Mesothelial cell of epicardium (in vitro differentiated cells): ENCODE results near the gene SRPK3. TPM values are rescaled to one million over a fixed set of nuclear protein-coding genes. Genes with fewer than 3 reads are reported as not detected.

ENCODE experiments used
- DNase-seq, 2 experiments: peaks; one replicate each; pipeline ENCODE4 v3.0.0; 2021; ENCODE audit warnings: low spot score in 2 of 2; ENCODE audit not compliant: unreplicated experiment in 2 of 2
- H3K27ac Mint-ChIP-seq: 2 replicates; pipeline ENCODE4 v1.8.0; 2021; ENCODE audit warnings: mixed read lengths
- H3K27me3 Mint-ChIP-seq: 2 replicates; pipeline ENCODE4 v1.8.0; 2021; ENCODE audit warnings: low read depth, mixed read lengths
- H3K36me3 Mint-ChIP-seq: 2 replicates; pipeline ENCODE4 v1.8.0; 2021; ENCODE audit warnings: mixed read lengths
- H3K4me1 Mint-ChIP-seq: 2 replicates; pipeline ENCODE4 v1.8.0; 2021; ENCODE audit warnings: mixed read lengths
- H3K4me3 Mint-ChIP-seq: 2 replicates; pipeline ENCODE4 v1.8.0; 2021; ENCODE audit warnings: mild to moderate bottlenecking, moderate library complexity, mixed read lengths
- H3K9me3 Mint-ChIP-seq: 2 replicates; pipeline ENCODE4 v1.8.0; 2021; ENCODE audit warnings: mixed read lengths
- total RNA-seq: library from RNA; stranded (reverse); gene quantifications from 3 replicates; pipeline ENCODE4 v1.2.1, GENCODE V29; 2021
- TF ChIP-seq, protein P1 (sequence below): fragments of 200-600 bp; sonication (generic); IDR thresholded peaks from one replicate; pipeline ENCODE4 v1.5.0; 2021; ENCODE audit warnings: antibody characterized with exemption; ENCODE audit not compliant: unreplicated experiment

The SRPK3 gene
- total RNA-seq, 1 donor from 2014 or later: not detected

- Mint-ChIP-seq H3K9me3 (no peaks in the 10 kb centered on the region), H3K27me3 (no peaks in the 10 kb centered on the region), H3K4me1 (no peaks in the 10 kb centered on the region), H3K27ac (no peak overlapping the region), H3K4me3 (no peak overlapping the region), H3K36me3 (no peaks in the 10 kb centered on the region)
- no peak for DNase-seq
- TF ChIP-seq, protein P1, sequence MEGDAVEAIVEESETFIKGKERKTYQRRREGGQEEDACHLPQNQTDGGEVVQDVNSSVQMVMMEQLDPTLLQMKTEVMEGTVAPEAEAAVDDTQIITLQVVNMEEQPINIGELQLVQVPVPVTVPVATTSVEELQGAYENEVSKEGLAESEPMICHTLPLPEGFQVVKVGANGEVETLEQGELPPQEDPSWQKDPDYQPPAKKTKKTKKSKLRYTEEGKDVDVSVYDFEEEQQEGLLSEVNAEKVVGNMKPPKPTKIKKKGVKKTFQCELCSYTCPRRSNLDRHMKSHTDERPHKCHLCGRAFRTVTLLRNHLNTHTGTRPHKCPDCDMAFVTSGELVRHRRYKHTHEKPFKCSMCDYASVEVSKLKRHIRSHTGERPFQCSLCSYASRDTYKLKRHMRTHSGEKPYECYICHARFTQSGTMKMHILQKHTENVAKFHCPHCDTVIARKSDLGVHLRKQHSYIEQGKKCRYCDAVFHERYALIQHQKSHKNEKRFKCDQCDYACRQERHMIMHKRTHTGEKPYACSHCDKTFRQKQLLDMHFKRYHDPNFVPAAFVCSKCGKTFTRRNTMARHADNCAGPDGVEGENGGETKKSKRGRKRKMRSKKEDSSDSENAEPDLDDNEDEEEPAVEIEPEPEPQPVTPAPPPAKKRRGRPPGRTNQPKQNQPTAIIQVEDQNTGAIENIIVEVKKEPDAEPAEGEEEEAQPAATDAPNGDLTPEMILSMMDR: no peak
Measured at GRCh38 chrX:153778181-153778580, 2.7 kb upstream of the SRPK3 start.

DNA sequence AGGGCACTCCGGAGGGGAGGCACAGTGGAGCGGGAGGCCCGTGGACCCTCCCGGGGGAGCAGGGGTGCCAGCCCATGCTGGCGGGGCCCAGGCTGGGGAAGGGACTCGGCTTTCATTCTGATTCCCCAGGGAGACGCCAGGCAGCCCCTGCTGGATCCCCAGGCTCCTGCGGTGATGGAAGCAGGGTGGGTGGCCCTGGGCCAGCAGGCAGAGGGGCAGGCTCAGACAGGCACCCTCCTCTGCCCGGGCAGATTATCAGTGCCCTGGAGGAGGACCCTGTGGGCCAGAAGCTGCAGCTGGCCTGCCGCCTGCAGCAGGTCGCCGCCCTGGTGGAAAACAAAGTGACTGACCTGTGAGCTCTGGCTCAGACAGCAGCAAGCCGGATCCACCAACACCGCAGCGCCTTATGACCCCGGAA lies 2.1 kb upstream of the SRPK3 start:
- H3K9me3 Mint-ChIP-seq: no peaks in the 10 kb centered on the region
- no peaks in the 10 kb centered on the region for H3K36me3 Mint-ChIP-seq
- no peak overlapping the region for H3K4me3 Mint-ChIP-seq
- H3K27ac Mint-ChIP-seq: no peak overlapping the region
- no peaks in the 10 kb centered on the region for H3K27me3 Mint-ChIP-seq
- TF ChIP-seq, protein P1: peak; percentile 36
- DNase-seq: no peak
- H3K4me1 Mint-ChIP-seq: no peaks in the 10 kb centered on the region

GRCh38 chrX:153779891-153780677 lies 757 bp upstream of the SRPK3 start:
- Mint-ChIP-seq H3K27me3 (no peaks in the 10 kb centered on the region), H3K4me3 (no peak overlapping the region), H3K4me1 (no peaks in the 10 kb centered on the region), H3K27ac (no peak overlapping the region), H3K9me3 (no peaks in the 10 kb centered on the region), H3K36me3 (no peaks in the 10 kb centered on the region)
- TF ChIP-seq, protein P1: no peak
- no peak for DNase-seq

DNA sequence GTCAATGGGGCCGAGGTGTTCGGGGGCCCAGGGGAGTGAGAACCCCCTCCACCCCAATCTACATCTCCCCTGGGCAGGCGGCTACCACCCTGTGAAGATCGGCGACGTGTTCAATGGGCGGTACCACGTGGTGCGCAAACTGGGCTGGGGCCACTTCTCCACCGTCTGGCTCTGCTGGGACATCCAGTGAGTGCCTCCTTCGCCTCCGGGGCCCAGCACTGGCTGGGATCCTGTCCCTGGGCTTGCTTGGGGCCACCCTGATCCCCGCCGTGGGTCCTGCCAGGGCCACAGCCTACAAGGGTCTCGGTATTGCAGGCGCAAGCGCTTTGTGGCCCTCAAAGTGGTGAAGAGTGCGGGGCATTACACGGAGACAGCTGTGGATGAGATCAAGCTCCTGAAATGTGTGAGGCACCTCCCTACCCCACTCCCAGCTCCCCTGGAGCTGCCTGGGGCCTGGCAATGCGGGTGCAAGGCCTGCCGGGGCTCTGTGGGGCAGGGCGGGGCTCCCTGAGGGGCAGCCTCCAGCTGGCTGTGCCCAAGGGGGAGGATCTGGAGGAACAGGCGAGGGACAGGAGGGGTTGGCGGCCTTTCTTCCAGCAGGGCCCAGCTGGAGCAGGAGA lies 697 bp downstream of the SRPK3 start:
- no peaks in the 10 kb centered on the region for H3K9me3 Mint-ChIP-seq

GRCh38 chrX:153782313-153782712 lies 1.5 kb downstream of the SRPK3 start:
- Mint-ChIP-seq H3K4me3 (no peak overlapping the region), H3K36me3 (peaks cover 5% of the 10 kb centered on the region), H3K27ac (no peak overlapping the region), H3K27me3 (no peaks in the 10 kb centered on the region), H3K9me3 (no peaks in the 10 kb centered on the region), H3K4me1 (no peaks in the 10 kb centered on the region)
- TF ChIP-seq, protein P1: no peak
- DNase-seq: no peak

More for the DNA sequence above, 697 bp downstream of the SRPK3 start:
- Mint-ChIP-seq H3K4me1 (no peaks in the 10 kb centered on the region), H3K36me3 (peaks cover 3% of the 10 kb centered on the region), H3K4me3 (no peak overlapping the region), H3K27me3 (no peaks in the 10 kb centered on the region), H3K27ac (no peak overlapping the region)
- no peak for DNase-seq
- TF ChIP-seq, protein P1: no peak
